Gastrocnemius medialis (tissue), 4 donors: ENCODE measurements around the gene NLRC5.

Source experiments
- CTCF ChIP-seq, 5 experiments: fragments of 450-650 bp in 3 of 5; fragments of 200-600 bp in 2 of 5; sonication (generic) in 2 of 5; IDR thresholded peaks in 4 of 5; conservative IDR thresholded peaks in 1 of 5; 1 replicate in 4 of 5; 2 replicates in 1 of 5; pipeline ENCODE4 v1.5.1; 2016 to 2019; ENCODE audit warnings: antibody characterized with exemption in 5 of 5, mild to moderate bottlenecking in 3 of 5, moderate library complexity in 3 of 5
- POLR2A ChIP-seq, 2 donors: fragments of 450-650 bp; IDR thresholded peaks; one replicate each; pipeline ENCODE4 v1.6.1; 2017; ENCODE audit warnings: antibody characterized with exemption in 2 of 2, mild to moderate bottlenecking in 2 of 2, moderate library complexity in 2 of 2

DNA sequence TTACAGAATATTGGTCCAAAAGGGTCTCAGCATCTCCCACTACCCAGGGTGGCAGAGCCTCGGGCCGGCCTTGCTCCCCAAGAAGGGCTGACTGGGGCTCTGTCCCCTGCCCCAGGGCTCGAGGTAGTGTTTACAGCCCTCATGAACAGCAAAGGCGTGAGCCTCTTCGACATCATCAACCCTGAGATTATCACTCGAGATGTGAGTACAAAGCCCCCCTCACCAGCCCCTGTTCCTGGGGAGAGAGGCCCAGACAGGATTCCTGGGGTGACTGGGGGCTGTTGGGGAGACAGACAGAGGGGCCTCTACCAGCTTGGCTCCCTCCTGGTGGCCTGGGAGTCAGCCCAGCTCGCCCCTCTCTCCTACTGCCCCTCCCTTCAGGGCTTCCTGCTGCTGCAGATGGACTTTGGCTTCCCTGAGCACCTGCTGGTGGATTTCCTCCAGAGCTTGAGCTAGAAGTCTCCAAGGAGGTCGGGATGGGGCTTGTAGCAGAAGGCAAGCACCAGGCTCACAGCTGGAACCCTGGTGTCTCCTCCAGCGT is 6.1 kb upstream of the NLRC5 start:
- TF ChIP-seq CTCF (IDR thresholded peaks at IDR 0.05 in 4 of 5, conservative IDR thresholded peaks at IDR 0.05 in 1 of 5): no peak
- TF ChIP-seq POLR2A (IDR thresholded peaks at IDR 0.05): no peak
